Natural killer cell (primary cell): ENCODE results near the gene S1PR2. TPM values are rescaled to one million over a fixed set of nuclear protein-coding genes. Genes with fewer than 3 reads are reported as not detected.
"Not testable (repeated sequence)": the region's sequence is repeated elsewhere in the genome, so short reads cannot be mapped to it uniquely, and the experiment has no call there.

ENCODE experiments used
- ATAC-seq, 3 donors: fragments of 150-1000 bp in 2 of 3; fragments of 200-7000 bp in 1 of 3; cut with Tn5 transposase; 1 replicate in 1 of 3; 2 replicates in 2 of 3; pipeline ENCODE4 v1.10.0; 2021; ENCODE audit warnings: mild to moderate bottlenecking in 2 of 3, moderate library complexity in 2 of 3
- DNase-seq, 2 donors: peaks; one replicate each; pipeline versions ENCODE4 v3.0.0 to v3.0.0-alpha.2; 2013 to 2021; ENCODE audit warnings: mixed read lengths in 1 of 2
- H3K27ac ChIP-seq: one replicate; pipeline ENCODE4 v1.5.1; 2013; ENCODE audit warnings: mild to moderate bottlenecking, low read length
- H3K27me3 ChIP-seq: one replicate; pipeline ENCODE4 v1.6.1; 2013; ENCODE audit warnings: low read length; ENCODE audit not compliant: control insufficient read depth, insufficient read depth
- H3K36me3 ChIP-seq: one replicate; pipeline ENCODE4 v1.6.1; 2013; ENCODE audit warnings: low read length; ENCODE audit not compliant: control insufficient read depth, insufficient read depth
- H3K4me1 ChIP-seq: one replicate; pipeline ENCODE4 v1.6.1; 2013; ENCODE audit warnings: low read length; ENCODE audit not compliant: control insufficient read depth, insufficient read depth
- H3K4me3 ChIP-seq: one replicate; pipeline ENCODE4 v1.5.1; 2013; ENCODE audit warnings: low read length
- H3K9me3 ChIP-seq: one replicate; pipeline ENCODE4 v1.6.1; 2013; ENCODE audit warnings: low read length; ENCODE audit not compliant: control insufficient read depth, insufficient read depth
- H3K27ac Mint-ChIP-seq, 2 donors: one replicate each; pipeline ENCODE4 v1.8.0; 2022; ENCODE audit warnings: mild to moderate bottlenecking in 2 of 2, mixed read lengths in 2 of 2, moderate library complexity in 1 of 2
- H3K27me3 Mint-ChIP-seq, 2 donors: one replicate each; pipeline ENCODE4 v1.8.0; 2022; ENCODE audit warnings: low read depth in 2 of 2, mixed read lengths in 2 of 2
- H3K36me3 Mint-ChIP-seq: one replicate; pipeline ENCODE4 v1.8.0; 2022; ENCODE audit warnings: mixed read lengths
- H3K4me1 Mint-ChIP-seq, 2 donors: one replicate each; pipeline ENCODE4 v1.8.0; 2022; ENCODE audit warnings: mixed read lengths in 2 of 2
- H3K4me3 Mint-ChIP-seq: one replicate; pipeline ENCODE4 v1.8.0; 2022; ENCODE audit warnings: mild to moderate bottlenecking, moderate library complexity, mixed read lengths
- H3K9me3 Mint-ChIP-seq, 2 donors: one replicate each; pipeline ENCODE4 v1.8.0; 2022; ENCODE audit warnings: mixed read lengths in 2 of 2
- WGBS: methylation state at CpG from one replicate; pipeline ENCODE4 v1.1.7; 2013; ENCODE audit warnings: missing lambda C conversion rate; ENCODE audit not compliant: insufficient coverage; 5-methylcytosine and 5-hydroxymethylcytosine counted together
- intact Hi-C: fragments of 100-400 bp; cut with micrococcal nuclease; formaldehyde crosslinking; loops from one replicate; pipeline ENCODE4 v1.14.2; 2022
- total RNA-seq, 4 donors: library from RNA; stranded (reverse); fragments of 120-200 nt in 1 of 4; gene quantifications; one replicate each; pipeline versions ENCODE4 v1.2.3 to v1.2.4, GENCODE V29; 2013 to 2022
- TF ChIP-seq, protein P1 (sequence below): fragments of 200-600 bp; IDR thresholded peaks from one replicate; pipeline ENCODE4 v1.8.0; 2022; ENCODE audit warnings: antibody characterized with exemption

The S1PR2 gene
- total RNA-seq, 3 donors from 2014 or later (not counting 1 experiment from before 2014, with no cell fraction given), result 6.8 to 12.6 (median 9.5) TPM

DNA sequence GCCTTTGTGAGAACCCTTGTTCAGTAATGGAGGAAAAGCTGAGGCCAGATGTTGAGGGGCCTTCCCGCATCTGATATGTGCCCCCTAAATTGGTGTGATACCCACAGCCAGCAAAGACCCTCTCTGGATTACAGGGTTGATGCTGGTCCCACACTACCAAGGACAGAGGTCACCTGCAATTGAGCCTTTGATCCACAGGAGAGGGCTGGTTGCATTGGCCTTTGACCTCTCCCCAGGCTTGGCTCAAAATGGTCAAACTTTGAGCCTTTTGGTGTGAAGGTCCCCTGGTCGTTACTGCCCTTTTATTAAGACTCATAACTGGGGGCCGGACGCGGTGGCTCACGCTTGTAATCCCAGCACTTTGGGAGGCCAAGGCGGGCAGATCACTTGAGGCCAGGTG, 12.5 kb upstream of the S1PR2 start:
- no peak overlapping the region for H3K27ac Mint-ChIP-seq
- H3K27me3 ChIP-seq, result no peaks in the 10 kb centered on the region
- H3K27ac ChIP-seq, result no peak overlapping the region
- 97% methylated on average over 7 of the region's 7 CpGs for WGBS
- peaks cover 0 to 3% of the 10 kb centered on the region in 2 donors for H3K4me1 Mint-ChIP-seq
- H3K27me3 Mint-ChIP-seq, result no peaks in the 10 kb centered on the region
- no peak overlapping the region for H3K4me3 Mint-ChIP-seq
- no peaks in the 10 kb centered on the region for H3K9me3 Mint-ChIP-seq
- DNase-seq, result no peak
- TF ChIP-seq, protein P1, sequence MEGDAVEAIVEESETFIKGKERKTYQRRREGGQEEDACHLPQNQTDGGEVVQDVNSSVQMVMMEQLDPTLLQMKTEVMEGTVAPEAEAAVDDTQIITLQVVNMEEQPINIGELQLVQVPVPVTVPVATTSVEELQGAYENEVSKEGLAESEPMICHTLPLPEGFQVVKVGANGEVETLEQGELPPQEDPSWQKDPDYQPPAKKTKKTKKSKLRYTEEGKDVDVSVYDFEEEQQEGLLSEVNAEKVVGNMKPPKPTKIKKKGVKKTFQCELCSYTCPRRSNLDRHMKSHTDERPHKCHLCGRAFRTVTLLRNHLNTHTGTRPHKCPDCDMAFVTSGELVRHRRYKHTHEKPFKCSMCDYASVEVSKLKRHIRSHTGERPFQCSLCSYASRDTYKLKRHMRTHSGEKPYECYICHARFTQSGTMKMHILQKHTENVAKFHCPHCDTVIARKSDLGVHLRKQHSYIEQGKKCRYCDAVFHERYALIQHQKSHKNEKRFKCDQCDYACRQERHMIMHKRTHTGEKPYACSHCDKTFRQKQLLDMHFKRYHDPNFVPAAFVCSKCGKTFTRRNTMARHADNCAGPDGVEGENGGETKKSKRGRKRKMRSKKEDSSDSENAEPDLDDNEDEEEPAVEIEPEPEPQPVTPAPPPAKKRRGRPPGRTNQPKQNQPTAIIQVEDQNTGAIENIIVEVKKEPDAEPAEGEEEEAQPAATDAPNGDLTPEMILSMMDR, result no peak
- ATAC-seq, result no peak
- H3K36me3 Mint-ChIP-seq, result no peaks in the 10 kb centered on the region
- no peaks in the 10 kb centered on the region for H3K36me3 ChIP-seq
- H3K9me3 ChIP-seq, result no peaks in the 10 kb centered on the region
- no peak overlapping the region for H3K4me3 ChIP-seq
- intact Hi-C loops, result no loop called here
- H3K4me1 ChIP-seq, result no peaks in the 10 kb centered on the region

DNA sequence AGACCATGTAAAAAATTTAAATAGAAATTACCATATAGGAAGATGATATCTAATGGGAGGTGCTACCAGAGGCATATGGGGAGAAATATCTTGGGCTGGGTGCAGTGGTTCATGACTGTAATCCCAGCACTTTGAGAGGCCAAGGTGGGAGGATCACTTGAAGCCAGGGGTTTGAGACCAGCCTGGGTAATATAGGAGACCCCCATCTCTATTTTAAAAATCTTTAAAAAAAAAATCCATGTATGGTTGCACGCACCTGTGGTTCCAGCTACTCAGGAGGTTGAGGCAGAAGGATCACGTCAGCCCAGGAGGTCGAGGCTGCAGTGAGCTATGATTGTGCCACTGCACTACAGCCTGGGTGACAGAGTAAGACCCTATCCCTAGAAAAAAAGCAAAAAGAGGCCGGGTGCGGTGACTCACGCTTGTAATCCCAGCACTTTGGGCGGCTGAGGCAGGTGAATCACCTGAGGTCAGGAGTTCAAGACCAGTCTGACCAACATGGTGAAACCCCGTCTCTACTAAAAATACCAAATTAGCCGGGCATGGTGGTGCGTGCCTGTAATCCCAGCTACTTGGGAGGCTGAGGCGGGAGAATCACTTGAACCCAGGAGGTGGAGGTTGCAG, 10.8 kb upstream of the S1PR2 start:
- H3K4me3 ChIP-seq, H3K27me3 Mint-ChIP-seq, H3K36me3 Mint-ChIP-seq: not testable (repeated sequence)

DNA sequence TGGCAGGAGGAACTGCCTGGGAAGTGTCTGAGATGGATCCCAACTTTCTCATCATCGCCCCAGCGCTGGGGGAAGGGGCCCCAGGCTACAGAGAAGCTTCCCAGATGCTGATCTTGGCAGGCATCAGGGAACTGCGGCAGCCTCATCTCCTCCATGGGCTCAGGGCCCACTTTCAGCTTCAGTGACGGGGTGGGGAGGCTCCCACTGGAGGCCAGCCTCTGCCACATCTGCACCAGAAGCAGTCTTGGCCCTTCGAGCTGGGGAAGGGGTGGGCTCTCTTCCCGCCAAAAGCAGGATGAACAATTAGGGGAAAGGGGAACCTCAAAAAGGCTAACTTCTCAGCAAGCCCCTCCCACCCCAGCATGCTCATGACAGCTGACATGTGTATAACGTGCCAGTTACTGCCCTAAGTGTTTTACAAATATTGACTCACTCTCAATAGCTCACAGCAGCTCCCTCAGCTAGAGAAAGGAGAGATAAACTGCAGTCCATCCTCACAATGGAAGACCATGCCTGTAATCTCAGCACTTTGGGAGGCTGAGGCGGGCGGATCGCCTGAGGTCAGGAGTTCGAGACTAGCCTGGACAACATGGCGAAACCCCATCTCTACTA, 7.1 kb upstream of the S1PR2 start:
- no peaks in the 10 kb centered on the region for H3K36me3 Mint-ChIP-seq
- Histone ChIP-seq H3K9me3 (no peaks in the 10 kb centered on the region), H3K36me3 (no peaks in the 10 kb centered on the region), H3K4me1 (peaks cover 30% of the 10 kb centered on the region), H3K27me3 (no peaks in the 10 kb centered on the region), H3K4me3 (no peak overlapping the region), H3K27ac (no peak overlapping the region)
- H3K4me3 Mint-ChIP-seq, result peak overlapping the region; percentile 9
- intact Hi-C loops, result no loop called here
- H3K27me3 Mint-ChIP-seq, result no peaks in the 10 kb centered on the region
- TF ChIP-seq, protein P1, result no peak
- no peaks in the 10 kb centered on the region for H3K9me3 Mint-ChIP-seq
- no peak for ATAC-seq
- peak overlapping the region; percentile 69 to 76 for H3K27ac Mint-ChIP-seq
- H3K4me1 Mint-ChIP-seq, result peaks cover 10 to 18% of the 10 kb centered on the region in 2 donors
- no peak for DNase-seq
- WGBS, result 83% methylated on average over 12 of the region's 12 CpGs

More for the DNA sequence above, 10.8 kb upstream of the S1PR2 start:
- H3K4me3 Mint-ChIP-seq, H3K27ac Mint-ChIP-seq, H3K4me1 ChIP-seq, H3K4me1 Mint-ChIP-seq, H3K36me3 ChIP-seq, intact Hi-C loops, DNase-seq, H3K9me3 ChIP-seq, H3K27me3 ChIP-seq, H3K9me3 Mint-ChIP-seq, H3K27ac ChIP-seq, ATAC-seq: not testable (repeated sequence)
- 93% methylated on average over 11 of the region's 11 CpGs for whole genome bisulfite sequencing

DNA sequence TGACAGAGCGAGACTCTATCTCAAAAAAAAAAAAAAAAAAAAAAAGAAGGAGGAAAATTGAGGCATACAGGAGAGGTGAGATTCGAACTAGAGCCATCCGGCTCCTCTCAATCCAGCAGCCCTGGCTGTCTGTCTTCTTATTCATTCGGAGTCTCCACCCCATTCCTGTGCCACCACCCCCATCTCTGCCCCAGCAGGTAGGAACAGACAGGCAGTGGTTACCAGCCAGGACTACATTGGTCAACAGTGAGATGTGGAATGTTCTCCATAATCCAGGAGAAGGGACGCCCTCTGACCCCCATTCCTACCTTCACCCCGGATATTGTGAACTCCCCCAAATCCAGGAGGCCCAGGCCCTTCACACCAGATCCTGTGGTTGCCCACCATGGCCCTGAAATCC, 6.6 kb upstream of the S1PR2 start:
- peaks cover 10 to 18% of the 10 kb centered on the region in 2 donors for H3K4me1 Mint-ChIP-seq
- no peaks in the 10 kb centered on the region for H3K36me3 ChIP-seq
- no peaks in the 10 kb centered on the region for H3K9me3 Mint-ChIP-seq
- H3K4me1 ChIP-seq, result peaks cover 30% of the 10 kb centered on the region
- TF ChIP-seq, protein P1, result no peak
- intact Hi-C loops, result loop anchor here (2.0 kb wide), 1 partner anchor 33 kb away; the partner anchor contains the start of gene ICAM1
- H3K27me3 Mint-ChIP-seq, result no peaks in the 10 kb centered on the region
- H3K4me3 ChIP-seq, result no peak overlapping the region
- 100% methylated on average over 4 of the region's 6 CpGs for WGBS
- ATAC-seq (no peak), DNase-seq (no peak)
- no peak overlapping the region for H3K27ac ChIP-seq
- no peaks in the 10 kb centered on the region for H3K36me3 Mint-ChIP-seq
- no peaks in the 10 kb centered on the region for H3K27me3 ChIP-seq
- H3K27ac Mint-ChIP-seq, result peak overlapping the region; percentile 69 to 76
- no peak overlapping the region for H3K4me3 Mint-ChIP-seq
- H3K9me3 ChIP-seq, result no peaks in the 10 kb centered on the region

DNA sequence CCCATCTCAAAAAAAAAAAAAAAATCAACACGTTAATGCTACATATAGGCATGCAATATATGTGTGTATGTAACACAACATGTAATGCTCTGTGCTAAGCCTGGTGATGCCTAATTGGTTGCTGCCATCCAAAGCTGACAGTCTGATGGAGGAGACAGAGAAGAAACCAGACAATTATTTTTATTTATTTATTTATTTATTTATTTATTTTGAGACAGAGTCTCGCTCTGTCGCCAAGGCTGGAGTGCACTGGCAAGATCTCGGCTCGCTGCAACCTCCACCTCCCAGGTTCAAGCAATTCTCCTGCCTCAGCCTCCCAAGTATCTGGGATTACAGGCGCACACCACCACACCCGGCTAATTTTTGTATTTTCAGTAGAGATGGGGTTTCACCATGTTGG, 4.3 kb upstream of the S1PR2 start:
- H3K4me1 Mint-ChIP-seq, result peaks cover 10 to 18% of the 10 kb centered on the region in 2 donors
- H3K4me3 Mint-ChIP-seq, result peak overlapping the region; percentile 91
- DNase-seq, H3K9me3 ChIP-seq, H3K27me3 ChIP-seq, H3K36me3 ChIP-seq, H3K9me3 Mint-ChIP-seq, H3K4me3 ChIP-seq, intact Hi-C loops, ATAC-seq, H3K27me3 Mint-ChIP-seq, H3K36me3 Mint-ChIP-seq: not testable (repeated sequence)
- H3K4me1 ChIP-seq, result peaks cover 38% of the 10 kb centered on the region
- peak overlapping the region; percentile 99 to 100 for H3K27ac Mint-ChIP-seq
- 83% methylated on average over 5 of the region's 7 CpGs for WGBS
- peak overlapping the region; percentile 71 for H3K27ac ChIP-seq
